GM06990 (cell line): ENCODE results near the gene IFNL2.

Source experiments
- DNase-seq: peaks from one replicate; pipeline ENCODE4 v3.0.0-alpha.2; 2011; ENCODE audit not compliant: insufficient read length; ENCODE audit errors: extremely low read depth
- H3K27me3 ChIP-seq: replicated peaks from 2 replicates; pipeline ENCODE4 v1.6.0; 2011; ENCODE audit warnings: low read length; ENCODE audit not compliant: control insufficient read depth, insufficient read depth
- H3K36me3 ChIP-seq: 2 replicates; pipeline ENCODE4 v1.5.1; 2011; ENCODE audit warnings: low read length; ENCODE audit not compliant: control insufficient read depth, insufficient read depth
- H3K4me3 ChIP-seq: replicated peaks from 2 replicates; pipeline ENCODE4 v1.5.1; 2011; ENCODE audit warnings: low read depth, mild to moderate bottlenecking, control low read depth, low read length
- CTCF ChIP-seq: IDR thresholded peaks from 2 replicates; pipeline ENCODE4 v1.5.1; 2011; ENCODE audit warnings: low read length, control low read depth, mild to moderate bottlenecking, inconsistent platforms; ENCODE audit not compliant: insufficient read depth, poor library complexity, severe bottlenecking

The IFNL2 gene

DNA sequence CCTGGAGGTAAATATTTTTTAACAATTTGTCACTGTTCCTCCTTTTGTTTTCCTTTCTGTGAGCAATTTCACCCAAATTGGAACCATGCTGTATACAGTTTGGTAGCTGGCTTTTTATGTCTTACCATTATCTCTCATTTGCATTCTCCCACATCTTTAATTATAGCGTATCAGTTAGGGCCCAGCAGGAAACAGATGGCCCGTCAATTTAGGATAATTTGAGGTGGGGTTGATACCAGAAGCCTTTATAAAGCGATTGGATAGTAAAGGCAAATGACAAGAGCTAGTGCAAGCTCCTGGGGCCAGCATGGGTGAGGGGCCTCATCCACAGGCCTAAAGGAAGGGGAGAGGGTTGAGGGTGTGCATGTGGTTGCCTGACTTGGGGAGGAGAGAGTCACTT is 15.7 kb upstream of the IFNL2 start:
- no peaks in the 10 kb centered on the region; the same call in 1 of the 2 replicates for H3K27me3 ChIP-seq
- no peak overlapping the region for H3K4me3 ChIP-seq
- DNase-seq: no peak
- H3K36me3 ChIP-seq: no peaks in the 10 kb centered on the region
- no peak for TF ChIP-seq CTCF

- no peak for TF ChIP-seq CTCF
Observed at GRCh38 chr19:39253374-39254149, 14.6 kb upstream of the IFNL2 start.

GRCh38 chr19:39254531-39255345 is 13.5 kb upstream of the IFNL2 start:
- no peak for DNase-seq
- no peak overlapping the region for H3K4me3 ChIP-seq
- no peaks in the 10 kb centered on the region; the same call in 1 of the 2 replicates for H3K27me3 ChIP-seq
- TF ChIP-seq CTCF: no peak
- H3K36me3 ChIP-seq: no peaks in the 10 kb centered on the region

More at GRCh38 chr19:39253374-39254149, 14.6 kb upstream of the IFNL2 start:
- Histone ChIP-seq H3K4me3 (no peak overlapping the region), H3K36me3 (no peaks in the 10 kb centered on the region), H3K27me3 (no peaks in the 10 kb centered on the region; the same call in 1 of the 2 replicates)
- DNase-seq: no peak

- TF ChIP-seq CTCF: no peak
- Histone ChIP-seq H3K4me3 (no peak overlapping the region), H3K27me3 (no peaks in the 10 kb centered on the region; the same call in 1 of the 2 replicates), H3K36me3 (no peaks in the 10 kb centered on the region)
- no peak for DNase-seq
Observed at GRCh38 chr19:39257227-39257626, 11.0 kb upstream of the IFNL2 start.

- Histone ChIP-seq H3K36me3 (no peaks in the 10 kb centered on the region), H3K27me3 (no peaks in the 10 kb centered on the region; the same call in 1 of the 2 replicates), H3K4me3 (no peak overlapping the region)
- no peak for DNase-seq
- TF ChIP-seq CTCF: no peak
Observed at GRCh38 chr19:39261704-39262103, 6.5 kb upstream of the IFNL2 start.
